ENCODE measurements around the gene CHRM2.

The CHRM2 gene

GRCh38 chr7:137015015-137015414, 146.6 kb downstream of the CHRM2 start:
- Histone ChIP-seq H3K27ac (ENCODE audit: poor library complexity, severe bottlenecking) (no peak overlapping the region), H3K9me3 (ENCODE audit: severe bottlenecking) (no peaks in the 10 kb centered on the region), H3K4me3 (ENCODE audit: severe bottlenecking) (no peak overlapping the region), H3K4me1 (ENCODE audit: insufficient read depth, poor library complexity, severe bottlenecking) (no peaks in the 10 kb centered on the region), H3K27me3 (ENCODE audit: insufficient read depth, poor library complexity, severe bottlenecking) (peaks cover 14% of the 10 kb centered on the region), H3K36me3 (ENCODE audit: low read depth) (no peaks in the 10 kb centered on the region)
- no peak for ATAC-seq (ENCODE audit: low read depth)
- DNase-seq (ENCODE audit: low spot score), result no peak
- TF ChIP-seq CTCF (IDR thresholded peaks at IDR 0.05; ENCODE audit: poor library complexity, severe bottlenecking), result no peak

GRCh38 chr7:137017221-137017620, 148.8 kb downstream of the CHRM2 start:
- H3K9me3 ChIP-seq (ENCODE audit: severe bottlenecking), result no peaks in the 10 kb centered on the region

DNA sequence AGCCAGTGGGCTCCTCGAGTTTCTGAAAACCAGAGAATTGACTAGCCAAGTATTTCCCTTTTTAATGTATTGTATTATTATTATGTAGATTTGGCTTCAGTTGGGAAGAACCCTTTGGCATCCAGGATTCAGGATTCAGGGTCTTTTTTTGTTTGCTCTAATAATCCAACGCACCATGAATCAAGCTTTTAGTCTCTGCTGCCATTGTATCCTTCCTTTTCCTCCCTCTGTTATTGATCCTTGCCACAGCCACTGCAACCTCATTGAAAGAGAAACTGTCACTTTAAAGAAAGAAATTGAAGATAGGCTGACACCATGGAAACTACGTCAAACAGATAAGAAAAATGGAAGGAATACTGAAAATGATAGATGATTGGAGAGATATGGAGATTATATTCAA, 150.0 kb downstream of the CHRM2 start:
- H3K4me3 ChIP-seq (ENCODE audit: severe bottlenecking), result no peak overlapping the region
- no peaks in the 10 kb centered on the region for H3K4me1 ChIP-seq (ENCODE audit: insufficient read depth, poor library complexity, severe bottlenecking)
- DNase-seq (ENCODE audit: low spot score) (no peak), ATAC-seq (ENCODE audit: low read depth) (no peak)
- H3K36me3 ChIP-seq (ENCODE audit: low read depth), result no peaks in the 10 kb centered on the region
- H3K27ac ChIP-seq (ENCODE audit: poor library complexity, severe bottlenecking), result no peak overlapping the region
- no peaks in the 10 kb centered on the region for H3K9me3 ChIP-seq (ENCODE audit: severe bottlenecking)
- TF ChIP-seq CTCF (IDR thresholded peaks at IDR 0.05; ENCODE audit: poor library complexity, severe bottlenecking), result no peak
- H3K27me3 ChIP-seq (ENCODE audit: insufficient read depth, poor library complexity, severe bottlenecking), result peaks cover 14% of the 10 kb centered on the region

More at GRCh38 chr7:137017221-137017620, 148.8 kb downstream of the CHRM2 start:
- no peak overlapping the region for H3K4me3 ChIP-seq (ENCODE audit: severe bottlenecking)
- H3K4me1 ChIP-seq (ENCODE audit: insufficient read depth, poor library complexity, severe bottlenecking), result no peaks in the 10 kb centered on the region
- H3K36me3 ChIP-seq (ENCODE audit: low read depth), result no peaks in the 10 kb centered on the region
- no peak for DNase-seq (ENCODE audit: low spot score)
- no peak for ATAC-seq (ENCODE audit: low read depth)
- H3K27me3 ChIP-seq (ENCODE audit: insufficient read depth, poor library complexity, severe bottlenecking), result peaks cover 14% of the 10 kb centered on the region
- no peak for TF ChIP-seq CTCF (IDR thresholded peaks at IDR 0.05; ENCODE audit: poor library complexity, severe bottlenecking)
- H3K27ac ChIP-seq (ENCODE audit: poor library complexity, severe bottlenecking), result no peak overlapping the region

DNA sequence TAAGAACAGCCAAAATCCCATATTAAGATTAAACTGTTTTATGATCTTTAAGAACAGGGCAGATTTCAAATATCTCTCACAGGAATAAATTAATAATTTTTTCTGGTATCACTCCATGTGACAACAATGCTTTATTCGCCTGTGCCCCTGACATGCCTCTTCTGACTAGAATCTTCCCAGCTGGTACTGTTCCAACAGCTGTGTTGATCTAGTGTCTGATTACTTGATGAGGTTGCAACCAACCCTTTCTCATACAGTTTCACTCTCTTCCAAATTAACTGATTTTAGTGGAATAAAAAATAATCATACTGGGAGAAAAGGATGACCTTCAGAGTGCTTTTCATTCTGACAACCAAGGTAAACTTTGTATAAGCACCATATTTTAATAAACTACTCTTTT, 151.9 kb downstream of the CHRM2 start:
- H3K4me1 ChIP-seq (ENCODE audit: insufficient read depth, poor library complexity, severe bottlenecking), result no peaks in the 10 kb centered on the region
- no peak overlapping the region for H3K4me3 ChIP-seq (ENCODE audit: severe bottlenecking)
- DNase-seq (ENCODE audit: low spot score) (no peak), ATAC-seq (ENCODE audit: low read depth) (no peak)
- H3K36me3 ChIP-seq (ENCODE audit: low read depth), result no peaks in the 10 kb centered on the region
- peaks cover 12% of the 10 kb centered on the region for H3K27me3 ChIP-seq (ENCODE audit: insufficient read depth, poor library complexity, severe bottlenecking)
- no peak overlapping the region for H3K27ac ChIP-seq (ENCODE audit: poor library complexity, severe bottlenecking)
- no peak for TF ChIP-seq CTCF (IDR thresholded peaks at IDR 0.05; ENCODE audit: poor library complexity, severe bottlenecking)
- no peaks in the 10 kb centered on the region for H3K9me3 ChIP-seq (ENCODE audit: severe bottlenecking)

- no peaks in the 10 kb centered on the region for H3K9me3 ChIP-seq (ENCODE audit: severe bottlenecking)
- no peak overlapping the region for H3K27ac ChIP-seq (ENCODE audit: poor library complexity, severe bottlenecking)
- H3K4me1 ChIP-seq (ENCODE audit: insufficient read depth, poor library complexity, severe bottlenecking), result no peaks in the 10 kb centered on the region
- H3K36me3 ChIP-seq (ENCODE audit: low read depth), result no peaks in the 10 kb centered on the region
- H3K4me3 ChIP-seq (ENCODE audit: severe bottlenecking), result no peak overlapping the region
- H3K27me3 ChIP-seq (ENCODE audit: insufficient read depth, poor library complexity, severe bottlenecking), result no peaks in the 10 kb centered on the region
- ATAC-seq (ENCODE audit: low read depth) (no peak), DNase-seq (ENCODE audit: low spot score) (no peak)
- no peak for TF ChIP-seq CTCF (IDR thresholded peaks at IDR 0.05; ENCODE audit: poor library complexity, severe bottlenecking)
Measured at GRCh38 chr7:137025469-137026175, 157.2 kb downstream of the CHRM2 start.
